ENCODE data around the gene TNNC2. TPM values are rescaled to one million over a fixed set of nuclear protein-coding genes. Genes with fewer than 3 reads are reported as not detected.

The TNNC2 gene
- total and polyA plus RNA-seq, 2 of the 13 experiments (the other 11 are each of a cell fraction or from before 2014, with no cell fraction given): 1.8 to 4.7 TPM

DNA sequence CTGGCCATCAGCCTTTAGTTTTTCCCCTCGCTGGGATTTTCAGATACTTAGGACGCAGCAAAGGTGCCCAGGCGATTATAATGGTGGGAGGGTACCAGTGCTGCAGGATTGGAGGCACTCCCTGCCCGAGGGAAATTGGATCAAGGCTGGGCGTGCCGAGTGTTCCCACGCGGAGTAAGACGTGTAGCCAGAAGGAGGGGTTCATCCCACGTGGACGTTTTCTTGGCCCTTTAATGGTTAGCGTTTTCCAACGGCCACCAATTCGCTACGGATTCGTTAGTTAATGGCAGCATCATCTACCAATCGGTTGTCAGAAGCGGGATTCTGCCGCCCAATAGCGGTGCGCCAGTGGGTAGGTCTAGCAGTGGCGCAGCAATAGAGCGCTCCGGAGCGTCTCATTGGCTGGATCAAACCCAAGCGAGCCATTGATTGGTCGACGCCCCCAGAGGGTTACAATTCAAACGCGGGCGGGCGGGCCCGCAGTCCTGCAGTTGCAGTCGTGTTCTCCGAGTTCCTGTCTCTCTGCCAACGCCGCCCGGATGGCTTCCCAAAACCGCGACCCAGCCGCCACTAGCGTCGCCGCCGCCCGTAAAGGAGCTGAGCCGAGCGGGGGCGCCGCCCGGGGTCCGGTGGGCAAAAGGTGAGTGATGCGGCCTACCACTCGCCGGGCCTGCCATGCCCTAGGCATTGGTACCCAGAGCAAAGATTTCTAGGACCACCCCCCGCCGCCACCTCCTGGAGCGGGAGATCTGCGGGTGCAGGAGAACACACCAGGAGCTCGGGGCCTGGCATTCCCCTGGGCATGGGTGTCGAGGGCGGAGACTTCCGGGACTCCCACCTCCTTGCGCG is 14.7 kb downstream of the TNNC2 start, which contains the start of gene UBE2C (continued):
- TF ChIP-seq, protein P1, sequence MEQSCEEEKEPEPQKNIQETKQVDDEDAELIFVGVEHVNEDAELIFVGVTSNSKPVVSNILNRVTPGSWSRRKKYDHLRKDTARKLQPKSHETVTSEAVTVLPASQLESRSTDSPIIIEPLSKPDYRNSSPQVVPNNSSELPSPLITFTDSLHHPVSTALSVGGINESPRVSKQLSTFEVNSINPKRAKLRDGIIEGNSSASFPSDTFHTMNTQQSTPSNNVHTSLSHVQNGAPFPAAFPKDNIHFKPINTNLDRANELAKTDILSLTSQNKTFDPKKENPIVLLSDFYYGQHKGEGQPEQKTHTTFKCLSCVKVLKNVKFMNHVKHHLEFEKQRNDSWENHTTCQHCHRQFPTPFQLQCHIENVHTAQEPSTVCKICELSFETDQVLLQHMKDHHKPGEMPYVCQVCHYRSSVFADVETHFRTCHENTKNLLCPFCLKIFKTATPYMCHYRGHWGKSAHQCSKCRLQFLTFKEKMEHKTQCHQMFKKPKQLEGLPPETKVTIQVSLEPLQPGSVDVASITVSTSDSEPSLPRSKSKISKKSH (CRISPR knock-in tag; IDR thresholded peaks at IDR 0.05; ENCODE audit: borderline replicate concordance): peak; percentile 72; the same call in 1 of the 2 replicates
- TF ChIP-seq ZNF12 (CRISPR knock-in tag; IDR thresholded peaks at IDR 0.05) (no peak), ZNF790 (CRISPR knock-in tag; IDR thresholded peaks at IDR 0.05; ENCODE audit: borderline replicate concordance) (no peak), REXO4 (CRISPR knock-in tag; IDR thresholded peaks at IDR 0.05; ENCODE audit: borderline replicate concordance) (0 out of 2 replicates have a peak, but pooled peaks have one; percentile 54), SATB2 (CRISPR knock-in tag; IDR thresholded peaks at IDR 0.05) (no peak), GABPA (IDR thresholded peaks at IDR 0.05; ENCODE audit: low read depth, low read length) (no peak), GABPA (CRISPR knock-in tag; IDR thresholded peaks at IDR 0.05; ENCODE audit: low read depth) (no peak), SP4 (CRISPR knock-in tag; IDR thresholded peaks at IDR 0.05) (peak; percentile 72), ZNF792 (CRISPR knock-in tag; IDR thresholded peaks at IDR 0.05) (no peak), TP53 (CRISPR knock-in tag; conservative IDR thresholded peaks at IDR 0.05) (no peak), KLF9 (CRISPR knock-in tag; IDR thresholded peaks at IDR 0.05; ENCODE audit: low read depth) (no peak), STAT5B (CRISPR knock-in tag; IDR thresholded peaks at IDR 0.05) (0 out of 2 replicates have a peak, but pooled peaks have one; percentile 60), NFKBIZ (CRISPR knock-in tag; IDR thresholded peaks at IDR 0.05) (no peak), MBNL3 (CRISPR knock-in tag; conservative IDR thresholded peaks at IDR 0.05) (no peak), ZNF138 (CRISPR knock-in tag; IDR thresholded peaks at IDR 0.05; ENCODE audit: low read depth) (peak; percentile 46; the same call in 1 of the 2 replicates), MEIS1 (CRISPR knock-in tag; IDR thresholded peaks at IDR 0.05; ENCODE audit: borderline replicate concordance) (no peak; the same call in 1 of the 2 replicates), DNMT1 (CRISPR knock-in tag; IDR thresholded peaks at IDR 0.05) (peak; percentile 73; the same call in 1 of the 2 replicates), TCF7 (IDR thresholded peaks at IDR 0.05; ENCODE audit: low read depth) (no peak), ZNF747 (CRISPR knock-in tag; IDR thresholded peaks at IDR 0.05; ENCODE audit: borderline replicate concordance) (0 out of 2 replicates have a peak, but pooled peaks have one; percentile 47), SNAPC2 (CRISPR knock-in tag; IDR thresholded peaks at IDR 0.05) (peak; percentile 83)
- TF ChIP-seq, protein P2, sequence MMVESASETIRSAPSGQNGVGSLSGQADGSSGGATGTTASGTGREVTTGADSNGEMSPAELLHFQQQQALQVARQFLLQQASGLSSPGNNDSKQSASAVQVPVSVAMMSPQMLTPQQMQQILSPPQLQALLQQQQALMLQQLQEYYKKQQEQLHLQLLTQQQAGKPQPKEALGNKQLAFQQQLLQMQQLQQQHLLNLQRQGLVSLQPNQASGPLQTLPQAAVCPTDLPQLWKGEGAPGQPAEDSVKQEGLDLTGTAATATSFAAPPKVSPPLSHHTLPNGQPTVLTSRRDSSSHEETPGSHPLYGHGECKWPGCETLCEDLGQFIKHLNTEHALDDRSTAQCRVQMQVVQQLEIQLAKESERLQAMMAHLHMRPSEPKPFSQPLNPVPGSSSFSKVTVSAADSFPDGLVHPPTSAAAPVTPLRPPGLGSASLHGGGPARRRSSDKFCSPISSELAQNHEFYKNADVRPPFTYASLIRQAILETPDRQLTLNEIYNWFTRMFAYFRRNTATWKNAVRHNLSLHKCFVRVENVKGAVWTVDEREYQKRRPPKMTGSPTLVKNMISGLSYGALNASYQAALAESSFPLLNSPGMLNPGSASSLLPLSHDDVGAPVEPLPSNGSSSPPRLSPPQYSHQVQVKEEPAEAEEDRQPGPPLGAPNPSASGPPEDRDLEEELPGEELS (CRISPR knock-in tag; IDR thresholded peaks at IDR 0.05): 0 out of 2 replicates have a peak, but pooled peaks have one; percentile 31
- TF ChIP-seq, protein P3, sequence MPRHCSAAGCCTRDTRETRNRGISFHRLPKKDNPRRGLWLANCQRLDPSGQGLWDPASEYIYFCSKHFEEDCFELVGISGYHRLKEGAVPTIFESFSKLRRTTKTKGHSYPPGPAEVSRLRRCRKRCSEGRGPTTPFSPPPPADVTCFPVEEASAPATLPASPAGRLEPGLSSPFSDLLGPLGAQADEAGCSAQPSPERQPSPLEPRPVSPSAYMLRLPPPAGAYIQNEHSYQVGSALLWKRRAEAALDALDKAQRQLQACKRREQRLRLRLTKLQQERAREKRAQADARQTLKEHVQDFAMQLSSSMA (CRISPR knock-in tag; IDR thresholded peaks at IDR 0.05): peak; percentile 48
- TF ChIP-seq, protein P4, sequence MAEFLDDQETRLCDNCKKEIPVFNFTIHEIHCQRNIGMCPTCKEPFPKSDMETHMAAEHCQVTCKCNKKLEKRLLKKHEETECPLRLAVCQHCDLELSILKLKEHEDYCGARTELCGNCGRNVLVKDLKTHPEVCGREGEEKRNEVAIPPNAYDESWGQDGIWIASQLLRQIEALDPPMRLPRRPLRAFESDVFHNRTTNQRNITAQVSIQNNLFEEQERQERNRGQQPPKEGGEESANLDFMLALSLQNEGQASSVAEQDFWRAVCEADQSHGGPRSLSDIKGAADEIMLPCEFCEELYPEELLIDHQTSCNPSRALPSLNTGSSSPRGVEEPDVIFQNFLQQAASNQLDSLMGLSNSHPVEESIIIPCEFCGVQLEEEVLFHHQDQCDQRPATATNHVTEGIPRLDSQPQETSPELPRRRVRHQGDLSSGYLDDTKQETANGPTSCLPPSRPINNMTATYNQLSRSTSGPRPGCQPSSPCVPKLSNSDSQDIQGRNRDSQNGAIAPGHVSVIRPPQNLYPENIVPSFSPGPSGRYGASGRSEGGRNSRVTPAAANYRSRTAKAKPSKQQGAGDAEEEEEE (CRISPR knock-in tag; IDR thresholded peaks at IDR 0.05; ENCODE audit: borderline replicate concordance): 0 out of 2 replicates have a peak, but pooled peaks have one; percentile 49
